ENCODE data around the gene PLA2G2C.
A peak's percentile ranks its signal among the peaks of the same experiment; 100 is the strongest.

The PLA2G2C gene

GRCh38 chr1:20183616-20184271, 2.6 kb downstream of the PLA2G2C start:
- Mint-ChIP-seq H3K27ac (no peak overlapping the region), H3K9me3 (peaks cover 7% of the 10 kb centered on the region), H3K4me3 (no peak overlapping the region), H3K27me3 (peaks cover 3% of the 10 kb centered on the region), H3K36me3 (ENCODE audit: low read depth) (no peaks in the 10 kb centered on the region), H3K4me1 (ENCODE audit: low read depth) (peaks cover 46% of the 10 kb centered on the region)
- DNase-seq = no peak

GRCh38 chr1:20183035-20183434, 3.3 kb downstream of the PLA2G2C start:
- Mint-ChIP-seq H3K36me3 (ENCODE audit: low read depth) (no peaks in the 10 kb centered on the region), H3K27ac (no peak overlapping the region), H3K4me3 (no peak overlapping the region), H3K4me1 (ENCODE audit: low read depth) (peaks cover 39% of the 10 kb centered on the region), H3K9me3 (peaks cover 7% of the 10 kb centered on the region), H3K27me3 (peaks cover 3% of the 10 kb centered on the region)
- no peak for DNase-seq

- Mint-ChIP-seq H3K4me1 (ENCODE audit: low read depth) (peaks cover 33% of the 10 kb centered on the region), H3K27me3 (peaks cover 3% of the 10 kb centered on the region), H3K9me3 (peaks cover 7% of the 10 kb centered on the region), H3K36me3 (ENCODE audit: low read depth) (no peaks in the 10 kb centered on the region), H3K4me3 (no peak overlapping the region), H3K27ac (no peak overlapping the region)
- no peak for DNase-seq
Observed at GRCh38 chr1:20182415-20182814, 3.9 kb downstream of the PLA2G2C start.

- Mint-ChIP-seq H3K27ac (no peak overlapping the region), H3K9me3 (peaks cover 7% of the 10 kb centered on the region), H3K27me3 (peaks cover 3% of the 10 kb centered on the region), H3K36me3 (ENCODE audit: low read depth) (no peaks in the 10 kb centered on the region), H3K4me1 (ENCODE audit: low read depth) (peaks cover 20% of the 10 kb centered on the region), H3K4me3 (no peak overlapping the region)
- DNase-seq = no peak
Observed at GRCh38 chr1:20180844-20181207, 5.5 kb downstream of the PLA2G2C start.

GRCh38 chr1:20180129-20180843, 6.0 kb downstream of the PLA2G2C start:
- Mint-ChIP-seq H3K4me3 (no peak overlapping the region), H3K9me3 (peaks cover 7% of the 10 kb centered on the region), H3K27ac (no peak overlapping the region), H3K36me3 (ENCODE audit: low read depth) (no peaks in the 10 kb centered on the region), H3K27me3 (peaks cover 3% of the 10 kb centered on the region), H3K4me1 (ENCODE audit: low read depth) (peaks cover 22% of the 10 kb centered on the region)
- DNase-seq = no peak

- DNase-seq = no peak
- Mint-ChIP-seq H3K4me3 (no peak overlapping the region), H3K4me1 (ENCODE audit: low read depth) (peaks cover 22% of the 10 kb centered on the region), H3K9me3 (peaks cover 7% of the 10 kb centered on the region), H3K36me3 (ENCODE audit: low read depth) (no peaks in the 10 kb centered on the region), H3K27me3 (peaks cover 3% of the 10 kb centered on the region), H3K27ac (no peak overlapping the region)
Observed at GRCh38 chr1:20179371-20180128, 6.8 kb downstream of the PLA2G2C start.

- DNase-seq = no peak
- Mint-ChIP-seq H3K36me3 (ENCODE audit: low read depth) (no peaks in the 10 kb centered on the region), H3K9me3 (peaks cover 7% of the 10 kb centered on the region), H3K27ac (no peak overlapping the region), H3K27me3 (peaks cover 3% of the 10 kb centered on the region), H3K4me1 (ENCODE audit: low read depth) (peaks cover 15% of the 10 kb centered on the region), H3K4me3 (no peak overlapping the region)
Observed at GRCh38 chr1:20178634-20179370, 7.5 kb downstream of the PLA2G2C start.

GRCh38 chr1:20174937-20175666, 11.2 kb downstream of the PLA2G2C start:
- peaks cover 24% of the 10 kb centered on the region for H3K4me1 Mint-ChIP-seq (ENCODE audit: low read depth)
- H3K36me3 Mint-ChIP-seq (ENCODE audit: low read depth) = no peaks in the 10 kb centered on the region
- peak overlapping the region; percentile 3 for H3K27ac Mint-ChIP-seq
- peaks cover 5% of the 10 kb centered on the region for H3K9me3 Mint-ChIP-seq
- H3K4me3 Mint-ChIP-seq = no peak overlapping the region
- no peak for DNase-seq
- no peaks in the 10 kb centered on the region for H3K27me3 Mint-ChIP-seq

GRCh38 chr1:20172033-20172590, 14.2 kb downstream of the PLA2G2C start:
- no peaks in the 10 kb centered on the region for H3K36me3 Mint-ChIP-seq (ENCODE audit: low read depth)
- H3K27me3 Mint-ChIP-seq = no peaks in the 10 kb centered on the region
- peaks cover 24% of the 10 kb centered on the region for H3K4me1 Mint-ChIP-seq (ENCODE audit: low read depth)
- DNase-seq = no peak
- H3K4me3 Mint-ChIP-seq = no peak overlapping the region
- no peak overlapping the region for H3K27ac Mint-ChIP-seq
- H3K9me3 Mint-ChIP-seq = no peaks in the 10 kb centered on the region

- peaks cover 4% of the 10 kb centered on the region for H3K9me3 Mint-ChIP-seq
- no peaks in the 10 kb centered on the region for H3K27me3 Mint-ChIP-seq
- H3K4me3 Mint-ChIP-seq = no peak overlapping the region
- peaks cover 15% of the 10 kb centered on the region for H3K4me1 Mint-ChIP-seq (ENCODE audit: low read depth)
- H3K36me3 Mint-ChIP-seq (ENCODE audit: low read depth) = no peaks in the 10 kb centered on the region
- no peak for DNase-seq
- no peak overlapping the region for H3K27ac Mint-ChIP-seq
Observed at GRCh38 chr1:20169932-20170331, 16.4 kb downstream of the PLA2G2C start.

GRCh38 chr1:20168564-20169491, 17.5 kb downstream of the PLA2G2C start:
- Mint-ChIP-seq H3K9me3 (peaks cover 6% of the 10 kb centered on the region), H3K27me3 (no peaks in the 10 kb centered on the region), H3K4me3 (no peak overlapping the region), H3K36me3 (ENCODE audit: low read depth) (no peaks in the 10 kb centered on the region), H3K27ac (no peak overlapping the region), H3K4me1 (ENCODE audit: low read depth) (peaks cover 11% of the 10 kb centered on the region)
- DNase-seq = no peak

GRCh38 chr1:20167126-20167525, 19.2 kb downstream of the PLA2G2C start:
- H3K4me3 Mint-ChIP-seq = no peak overlapping the region
- H3K27ac Mint-ChIP-seq = no peak overlapping the region
- H3K36me3 Mint-ChIP-seq (ENCODE audit: low read depth) = no peaks in the 10 kb centered on the region
- no peak for DNase-seq
- peaks cover 8% of the 10 kb centered on the region for H3K4me1 Mint-ChIP-seq (ENCODE audit: low read depth)
- no peaks in the 10 kb centered on the region for H3K27me3 Mint-ChIP-seq
- peaks cover 17% of the 10 kb centered on the region for H3K9me3 Mint-ChIP-seq

- peaks cover 22% of the 10 kb centered on the region for H3K9me3 Mint-ChIP-seq
- no peak overlapping the region for H3K27ac Mint-ChIP-seq
- H3K36me3 Mint-ChIP-seq (ENCODE audit: low read depth) = peaks cover 2% of the 10 kb centered on the region
- no peaks in the 10 kb centered on the region for H3K27me3 Mint-ChIP-seq
- H3K4me3 Mint-ChIP-seq = no peak overlapping the region
- no peak for DNase-seq
- H3K4me1 Mint-ChIP-seq (ENCODE audit: low read depth) = peaks cover under 1% of the 10 kb centered on the region
Observed at GRCh38 chr1:20166051-20166450, 20.3 kb downstream of the PLA2G2C start.

Data from activated T-cell treated with anti-CD3 and anti-CD28 coated beads, Interleukin-2, amount 50 U/mL, for 24 hours (primary cell).